Epithelial cell of esophagus (primary cell): Measurements from ENCODE around the gene ZFHX3.
A peak's percentile ranks its signal among the peaks of the same experiment; 100 is the strongest.
"Not testable (repeated sequence)": the region's sequence is repeated elsewhere in the genome, so short reads cannot be mapped to it uniquely, and the experiment has no call there.

Source experiments
- DNase-seq: peaks from one replicate; pipeline ENCODE4 v3.0.0; 2010; ENCODE audit warnings: low read depth
- H3K4me3 ChIP-seq: 2 replicates; pipeline ENCODE4 v1.5.1; 2011; ENCODE audit warnings: mild to moderate bottlenecking, low read length, control low read depth
- CTCF ChIP-seq: IDR thresholded peaks from 2 replicates; pipeline ENCODE4 v1.5.1; 2011; ENCODE audit warnings: low read depth, mild to moderate bottlenecking, low read length, control low read depth, inconsistent platforms; ENCODE audit not compliant: insufficient read depth; ENCODE audit errors: missing control alignments

ZFHX3 gene

GRCh38 chr16:72989579-72990551 lies 58.1 kb downstream of the ZFHX3 start:
- peak overlapping the region; percentile 35 for H3K4me3 ChIP-seq
- DNase-seq = peak; percentile 94
- TF ChIP-seq CTCF = no peak

- not testable (repeated sequence) for DNase-seq, H3K4me3 ChIP-seq
Observed at GRCh38 chr16:72989203-72989578, 58.7 kb downstream of the ZFHX3 start.

GRCh38 chr16:72988569-72988968 lies 59.4 kb downstream of the ZFHX3 start:
- no peak for TF ChIP-seq CTCF
- DNase-seq = no peak
- no peak overlapping the region for H3K4me3 ChIP-seq

- no peak for TF ChIP-seq CTCF
- H3K4me3 ChIP-seq = no peak overlapping the region
- peak; percentile 84 for DNase-seq
Observed at GRCh38 chr16:72987480-72987901, 60.4 kb downstream of the ZFHX3 start.

GRCh38 chr16:72985995-72986394 lies 61.9 kb downstream of the ZFHX3 start:
- DNase-seq = no peak

GRCh38 chr16:72985148-72985941 lies 62.6 kb downstream of the ZFHX3 start:
- H3K4me3 ChIP-seq = no peak overlapping the region
- TF ChIP-seq CTCF = no peak

More at GRCh38 chr16:72985995-72986394, 61.9 kb downstream of the ZFHX3 start:
- H3K4me3 ChIP-seq = no peak overlapping the region
- TF ChIP-seq CTCF = no peak

GRCh38 chr16:72983728-72984350 lies 64.1 kb downstream of the ZFHX3 start:
- no peak for TF ChIP-seq CTCF
- no peak overlapping the region for H3K4me3 ChIP-seq
- DNase-seq = no peak

More at GRCh38 chr16:72985148-72985941, 62.6 kb downstream of the ZFHX3 start:
- no peak for DNase-seq
